Upper lobe of right lung (tissue), 1 donor: Measurements from ENCODE around the gene MESD. TPM values are rescaled to one million over a fixed set of nuclear protein-coding genes. Genes with fewer than 3 reads are reported as not detected.
A peak's percentile ranks its signal among the peaks of the same experiment; 100 is the strongest.

ENCODE experiments used
- ATAC-seq: fragments of 200-7000 bp; cut with Tn5 transposase; one replicate; pipeline ENCODE4 v1.9.1; 2020; ENCODE audit warnings: mild to moderate bottlenecking, moderate library complexity
- DNase-seq: peaks from one replicate; pipeline ENCODE4 v3.0.0-alpha.2; 2020
- H3K27ac ChIP-seq: fragments of 200-600 bp; one replicate; pipeline ENCODE4 v1.8.0; 2022
- H3K27me3 ChIP-seq: fragments of 200-600 bp; one replicate; pipeline ENCODE4 v1.8.0; 2022; ENCODE audit warnings: mild to moderate bottlenecking
- H3K36me3 ChIP-seq: fragments of 200-600 bp; one replicate; pipeline ENCODE4 v1.8.0; 2022
- H3K4me1 ChIP-seq: fragments of 200-600 bp; one replicate; pipeline ENCODE4 v1.8.0; 2022
- H3K4me3 ChIP-seq: fragments of 200-600 bp; one replicate; pipeline ENCODE4 v1.8.0; 2022; ENCODE audit warnings: mild to moderate bottlenecking
- H3K9me3 ChIP-seq: fragments of 200-600 bp; one replicate; pipeline ENCODE4 v1.8.0; 2022
- CTCF ChIP-seq: fragments of 200-600 bp; IDR thresholded peaks from one replicate; pipeline ENCODE4 v1.8.0; 2022; ENCODE audit warnings: antibody characterized with exemption
- intact Hi-C: fragments of 100-400 bp; cut with DNase I; formaldehyde crosslinking; loops from one replicate; pipeline ENCODE4 v1.11.0; 2022
- total RNA-seq: library from RNA; stranded (reverse); fragmentation: NEBNext Ultra II Directional; extraction: Animal tissue kit (Norgen Biotek cat#: 25700); gene quantifications from one replicate; pipeline ENCODE4 v1.2.1, GENCODE V29; 2021
- donor health status: DM: no; HTN: yes; CAD: no; lungs with severe emphysema.

MESD gene
- total RNA-seq, 1 donor from 2014 or later, result 26.7 TPM

GRCh38 chr15:80989081-80989517, 520 bp downstream of the MESD start:
- intact Hi-C loops, result no loop called here
- no peak for TF ChIP-seq CTCF
- ATAC-seq, result peak; percentile 8
- no peak for DNase-seq
- Histone ChIP-seq H3K9me3 (no peaks in the 10 kb centered on the region), H3K4me1 (peaks cover 47% of the 10 kb centered on the region), H3K36me3 (no peaks in the 10 kb centered on the region), H3K27me3 (no peaks in the 10 kb centered on the region), H3K27ac (peak overlapping the region; percentile 95), H3K4me3 (peak overlapping the region; percentile 93)

GRCh38 chr15:80988148-80988796, 1.3 kb downstream of the MESD start:
- TF ChIP-seq CTCF, result no peak
- Histone ChIP-seq H3K27ac (no peak overlapping the region), H3K27me3 (no peaks in the 10 kb centered on the region), H3K4me1 (peaks cover 47% of the 10 kb centered on the region), H3K9me3 (no peaks in the 10 kb centered on the region), H3K36me3 (no peaks in the 10 kb centered on the region), H3K4me3 (peak overlapping the region; percentile 93)
- intact Hi-C loops, result no loop called here
- no peak for DNase-seq
- ATAC-seq, result no peak

GRCh38 chr15:80986487-80986886, 3.1 kb downstream of the MESD start:
- Histone ChIP-seq H3K4me1 (peaks cover 43% of the 10 kb centered on the region), H3K27ac (no peak overlapping the region), H3K4me3 (no peak overlapping the region), H3K36me3 (peaks cover 8% of the 10 kb centered on the region), H3K27me3 (no peaks in the 10 kb centered on the region), H3K9me3 (no peaks in the 10 kb centered on the region)
- TF ChIP-seq CTCF, result no peak
- intact Hi-C loops, result no loop called here
- DNase-seq, result no peak
- no peak for ATAC-seq

- Histone ChIP-seq H3K4me3 (no peak overlapping the region), H3K9me3 (no peaks in the 10 kb centered on the region), H3K4me1 (peaks cover 38% of the 10 kb centered on the region), H3K27ac (no peak overlapping the region), H3K27me3 (no peaks in the 10 kb centered on the region), H3K36me3 (peaks cover 13% of the 10 kb centered on the region)
- ATAC-seq (no peak), DNase-seq (no peak)
- intact Hi-C loops, result no loop called here
- no peak for TF ChIP-seq CTCF
These were observed 3.6 kb downstream of the MESD start for GRCh38 chr15:80985981-80986380.

GRCh38 chr15:80984856-80985255, 4.8 kb downstream of the MESD start:
- Histone ChIP-seq H3K4me1 (peaks cover 29% of the 10 kb centered on the region), H3K9me3 (no peaks in the 10 kb centered on the region), H3K36me3 (peaks cover 24% of the 10 kb centered on the region), H3K4me3 (no peak overlapping the region), H3K27ac (peak overlapping the region; percentile 40), H3K27me3 (no peaks in the 10 kb centered on the region)
- ATAC-seq (peak; percentile 40), DNase-seq (no peak)
- TF ChIP-seq CTCF, result no peak
- intact Hi-C loops, result no loop called here

GRCh38 chr15:80982839-80983238, 6.8 kb downstream of the MESD start:
- no peak for TF ChIP-seq CTCF
- intact Hi-C loops, result no loop called here
- Histone ChIP-seq H3K4me1 (peaks cover 20% of the 10 kb centered on the region), H3K27me3 (no peaks in the 10 kb centered on the region), H3K27ac (no peak overlapping the region), H3K36me3 (peaks cover 44% of the 10 kb centered on the region), H3K4me3 (no peak overlapping the region), H3K9me3 (no peaks in the 10 kb centered on the region)
- ATAC-seq (no peak), DNase-seq (no peak)
